HT1080 (cell line): ENCODE data around the gene SRGAP3. TPM values are rescaled to one million over a fixed set of nuclear protein-coding genes. Genes with fewer than 3 reads are reported as not detected.

ENCODE experiments used
- DNase-seq: peaks from one replicate; pipeline ENCODE4 v3.0.0-alpha.2; 2015; ENCODE audit warnings: low read depth
- total RNA-seq: library from RNA; depleted of rRNA; stranded (reverse); fragments of >200 nt; shearing (Covaris generic); gene quantifications from 2 replicates; pipeline ENCODE4 v1.2.3, GENCODE V29; 2014

Gene SRGAP3
- total RNA-seq, 1 experiment from 2014 or later = 0.69 TPM

DNA sequence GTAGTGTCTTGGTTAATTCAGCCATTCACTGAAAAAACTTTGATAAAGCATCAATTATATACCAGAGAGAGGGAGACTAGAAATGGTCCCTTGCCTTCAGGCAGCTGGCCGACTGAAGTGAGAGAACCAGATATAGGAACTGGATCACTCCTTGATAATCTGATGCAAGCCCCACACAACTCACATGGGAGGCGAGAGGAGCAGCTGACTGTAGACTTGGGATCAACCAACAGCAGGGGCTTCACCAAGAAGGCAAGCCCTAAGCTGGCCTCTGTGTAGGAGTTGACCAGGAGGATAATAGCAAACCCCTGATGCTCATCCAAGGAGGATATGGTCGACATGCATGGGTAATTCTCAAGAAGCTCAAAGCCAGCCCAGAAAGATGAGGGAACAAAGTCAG is 133.1 kb downstream of the SRGAP3 start:
- no peak for DNase-seq

DNA sequence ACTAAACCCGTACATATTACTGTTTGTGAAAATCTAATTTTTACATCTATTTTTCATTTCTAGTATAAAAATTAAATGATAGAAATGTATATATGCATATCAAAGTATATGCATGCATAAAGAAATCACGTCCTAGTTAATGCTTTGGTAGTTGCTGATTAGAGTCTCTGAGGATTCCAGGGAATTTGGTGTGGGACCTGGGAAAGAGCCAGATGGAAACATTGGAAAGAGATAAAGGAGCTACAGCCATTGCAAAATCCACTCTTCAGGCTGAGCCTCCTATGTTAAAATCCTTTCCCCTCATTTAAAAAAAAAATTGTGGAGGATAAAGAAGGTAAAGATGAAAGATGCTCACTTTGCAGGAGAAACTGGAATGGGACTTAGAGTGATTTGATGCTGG is 134.1 kb downstream of the SRGAP3 start:
- no peak for DNase-seq

- no peak for DNase-seq
These were observed 136.4 kb downstream of the SRGAP3 start for GRCh38 chr3:9113040-9113439.

DNA sequence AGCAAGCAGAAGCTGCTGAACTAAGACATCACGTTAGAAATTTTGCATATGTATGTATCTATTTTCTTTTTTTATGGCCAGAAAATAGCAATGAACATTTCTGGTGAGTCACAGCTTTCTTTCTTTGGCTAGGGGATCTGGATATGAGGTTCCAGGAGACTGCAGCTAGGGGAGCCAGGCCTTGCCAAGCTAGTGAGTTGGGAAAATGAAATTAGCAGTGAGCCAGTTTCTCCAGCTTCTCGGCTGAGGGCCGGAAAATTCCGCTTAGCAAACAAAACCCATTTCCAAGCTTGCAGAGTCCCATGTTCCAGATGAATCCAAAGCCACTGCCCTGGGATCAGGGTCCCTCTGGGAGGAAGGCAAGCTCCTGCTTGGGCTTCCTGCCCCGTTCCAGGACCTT is 137.6 kb downstream of the SRGAP3 start:
- DNase-seq = no peak

DNA sequence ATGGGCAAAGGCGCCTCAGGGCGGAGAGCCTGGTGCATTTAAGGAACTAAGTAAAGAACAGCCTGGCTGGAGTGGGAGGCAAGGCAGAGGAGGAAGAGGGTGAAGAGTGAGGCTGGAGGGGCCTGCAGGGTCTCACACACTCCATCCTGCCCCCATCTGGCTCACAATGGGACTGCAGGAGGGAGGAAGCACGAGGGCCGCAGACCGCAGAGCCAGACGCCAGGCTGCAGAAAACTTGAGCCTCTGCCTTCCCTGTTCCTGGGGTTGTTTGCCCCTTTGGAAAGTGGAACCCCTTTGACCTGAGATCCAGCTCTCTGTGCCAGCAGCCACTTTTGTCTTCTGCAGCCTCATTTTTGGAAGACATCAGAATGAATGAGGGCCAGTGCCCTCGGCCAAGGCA is 138.0 kb downstream of the SRGAP3 start:
- no peak for DNase-seq

DNA sequence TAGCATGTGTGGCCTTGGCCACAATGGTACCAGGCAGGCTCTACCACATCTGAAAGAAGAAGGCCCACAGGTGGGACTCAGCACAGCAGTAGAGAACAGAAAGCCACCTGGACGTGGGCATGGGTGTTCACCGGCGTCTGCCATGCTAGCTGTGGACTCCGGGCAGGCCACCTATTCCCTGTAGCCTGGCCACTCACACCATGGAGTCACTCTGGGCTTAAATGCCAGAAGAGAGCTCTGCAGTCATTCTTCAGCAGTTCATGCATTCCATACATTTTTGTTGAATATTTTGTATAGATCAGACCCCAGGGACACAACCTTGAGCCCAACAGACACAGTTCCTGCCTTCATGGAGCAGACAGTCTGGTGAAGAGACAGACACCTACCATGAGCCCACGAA is 138.6 kb downstream of the SRGAP3 start:
- DNase-seq = no peak

GRCh38 chr3:9110316-9110715 is 139.1 kb downstream of the SRGAP3 start:
- DNase-seq = no peak

- DNase-seq = no peak
These were observed 139.9 kb downstream of the SRGAP3 start for GRCh38 chr3:9109568-9109914.

DNA sequence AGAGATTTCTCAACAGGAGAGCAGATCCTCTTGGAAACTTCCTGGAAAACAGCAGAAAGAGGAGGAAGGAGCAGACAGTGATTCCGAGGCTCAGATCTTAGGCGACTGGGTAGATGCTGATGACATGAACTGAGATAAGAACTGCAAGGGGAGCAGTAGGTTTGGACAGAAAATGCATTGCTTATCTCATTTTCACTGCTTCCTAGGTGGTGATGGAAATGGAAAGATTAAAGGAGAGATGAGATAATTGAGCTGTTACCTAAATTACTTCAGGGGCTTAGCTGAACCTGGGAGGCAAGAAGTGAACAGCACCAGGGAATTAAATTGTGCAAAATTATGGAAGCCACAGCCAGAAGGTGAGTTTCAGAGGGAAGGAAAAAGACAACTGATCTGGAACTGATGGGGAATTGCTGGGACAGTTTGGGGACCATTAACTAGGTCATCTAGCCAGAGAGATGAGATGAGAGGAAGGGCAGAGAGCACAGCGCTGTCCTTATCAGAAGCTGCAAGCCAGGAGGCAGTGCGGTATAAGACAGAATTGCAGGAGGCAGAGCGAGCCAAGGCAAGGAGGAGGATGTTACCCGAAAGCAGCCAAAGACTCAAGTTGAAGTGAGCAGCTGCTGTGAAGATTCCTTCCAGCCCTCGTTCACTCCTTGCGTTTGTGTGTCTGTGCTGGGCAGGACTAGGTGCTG is 140.4 kb downstream of the SRGAP3 start:
- DNase-seq = no peak

DNA sequence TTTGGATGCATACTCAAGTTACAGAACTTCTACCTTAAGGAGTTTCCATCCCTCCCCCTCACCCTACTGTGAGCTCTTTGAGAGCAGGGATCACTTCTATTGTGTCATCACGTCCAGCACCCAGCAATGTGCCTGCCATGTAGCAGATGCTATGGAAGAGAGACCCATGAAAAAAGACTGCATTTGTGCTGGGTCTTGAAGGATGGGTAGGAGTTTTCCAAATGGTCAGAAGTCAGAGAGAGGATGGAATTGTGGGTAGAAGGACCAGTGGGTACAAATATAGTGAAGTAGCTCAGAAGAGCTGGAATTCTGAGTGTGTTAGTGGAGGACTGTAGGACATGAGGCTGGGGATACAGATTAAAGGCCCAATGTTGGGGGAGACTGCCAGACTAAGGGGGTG is 141.7 kb downstream of the SRGAP3 start:
- DNase-seq = no peak

- DNase-seq = no peak
These were observed 144.0 kb downstream of the SRGAP3 start for GRCh38 chr3:9105421-9105820.

- no peak for DNase-seq
These were observed 145.3 kb downstream of the SRGAP3 start for GRCh38 chr3:9104121-9104520.

GRCh38 chr3:9102240-9102981 is 147.0 kb downstream of the SRGAP3 start:
- no peak for DNase-seq

DNA sequence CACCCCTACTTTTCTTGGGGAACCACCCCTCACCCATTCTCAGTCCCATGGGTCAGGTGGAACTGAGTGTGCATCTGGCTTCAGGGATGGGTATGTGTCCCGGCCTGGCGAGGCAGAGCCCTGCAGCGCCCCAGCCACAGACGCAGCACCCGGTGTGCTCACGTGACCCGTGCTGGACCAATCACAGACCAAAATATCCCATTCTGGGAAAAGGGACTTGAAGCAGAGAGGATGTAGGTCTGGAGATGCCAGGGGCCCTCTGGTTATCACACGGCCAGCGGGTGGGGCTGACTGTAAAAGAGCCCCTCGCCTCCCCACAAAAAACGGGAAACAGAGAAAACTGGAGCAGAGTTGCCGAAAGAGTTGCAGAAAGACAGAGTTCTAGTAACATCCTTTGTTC is 148.2 kb downstream of the SRGAP3 start:
- DNase-seq = no peak

GRCh38 chr3:9100513-9100894 is 148.9 kb downstream of the SRGAP3 start:
- DNase-seq = no peak

DNA sequence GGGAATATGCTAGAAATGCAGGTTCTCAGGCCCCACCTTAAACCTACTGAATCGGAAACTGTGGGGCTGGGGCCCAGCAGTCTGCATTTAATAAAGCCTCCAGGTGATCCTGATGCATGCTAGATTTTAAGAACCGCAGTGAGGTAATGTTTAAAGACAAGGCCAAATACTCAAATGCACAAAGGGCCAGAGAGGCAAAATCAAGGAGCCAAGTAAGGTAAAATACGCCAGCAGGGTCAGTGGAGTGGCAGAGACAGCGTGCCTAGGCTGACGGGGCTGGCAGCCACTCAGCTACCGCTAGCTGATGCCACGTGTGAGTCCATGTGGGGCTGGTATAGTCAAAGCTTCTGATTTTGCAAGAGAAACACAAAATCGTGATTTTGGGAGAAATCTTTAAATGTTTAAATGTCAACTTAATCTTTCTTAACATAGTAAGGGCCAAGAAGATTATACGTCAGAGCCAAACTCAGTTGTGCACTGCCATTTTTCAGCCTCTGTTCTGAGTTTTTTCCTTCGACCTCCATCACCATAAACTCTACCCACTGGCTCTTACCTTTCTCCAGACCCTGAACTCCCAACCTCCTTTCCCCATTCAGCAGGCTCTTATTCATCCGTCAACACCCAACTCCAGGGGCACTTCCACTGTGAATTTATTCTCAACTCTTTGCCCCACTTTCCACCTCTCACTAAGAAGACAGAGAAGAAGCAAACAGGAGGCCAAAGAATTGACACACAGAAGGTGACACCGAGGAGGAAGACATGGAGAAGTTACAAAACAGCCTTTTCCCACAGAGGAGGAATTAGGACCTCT is 149.5 kb downstream of the SRGAP3 start:
- no peak for DNase-seq

DNA sequence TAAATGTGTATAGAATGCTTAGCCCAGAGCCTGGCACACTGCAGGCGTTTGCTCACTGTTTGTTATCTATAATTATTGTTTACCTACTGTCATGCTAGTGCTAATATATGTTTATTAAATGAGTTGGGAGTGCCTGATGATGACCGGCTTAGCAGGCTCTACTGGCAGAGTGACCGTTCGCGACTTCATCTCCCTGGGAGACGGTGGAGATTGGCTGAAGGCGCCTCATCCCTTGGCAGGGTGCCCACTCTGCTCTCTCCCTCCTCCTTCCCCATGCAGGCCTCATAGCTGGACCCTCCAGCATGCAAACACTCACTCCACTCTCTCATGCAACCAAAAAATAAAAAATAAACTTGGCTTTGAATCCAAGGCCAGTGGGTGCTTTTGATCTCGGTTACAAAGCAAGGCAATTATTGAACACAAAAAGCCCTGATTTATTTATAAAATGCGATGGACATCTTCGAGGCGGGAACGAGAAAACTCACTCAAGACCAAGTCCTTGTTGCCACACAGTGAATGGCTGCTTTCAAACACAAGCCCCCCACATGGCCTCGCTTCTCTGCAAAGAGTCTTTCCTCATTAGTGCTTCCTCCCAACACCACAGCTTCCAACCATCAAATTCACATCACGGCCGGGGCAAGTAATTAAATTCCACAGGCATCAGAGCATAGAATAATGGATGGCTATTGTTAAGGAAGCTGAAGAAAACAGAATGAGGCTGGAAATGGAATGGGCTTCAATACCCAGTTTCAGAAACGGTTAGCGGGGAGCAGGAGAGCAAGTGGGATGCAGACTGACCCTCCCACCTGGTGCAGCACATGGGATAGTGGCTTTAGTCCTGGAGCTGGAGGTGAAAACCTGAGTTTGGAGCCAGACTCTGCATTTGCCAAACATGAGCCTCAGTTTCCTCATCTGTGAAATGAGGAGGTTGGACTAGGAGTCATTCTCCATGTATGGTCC is 150.4 kb downstream of the SRGAP3 start:
- no peak for DNase-seq

DNA sequence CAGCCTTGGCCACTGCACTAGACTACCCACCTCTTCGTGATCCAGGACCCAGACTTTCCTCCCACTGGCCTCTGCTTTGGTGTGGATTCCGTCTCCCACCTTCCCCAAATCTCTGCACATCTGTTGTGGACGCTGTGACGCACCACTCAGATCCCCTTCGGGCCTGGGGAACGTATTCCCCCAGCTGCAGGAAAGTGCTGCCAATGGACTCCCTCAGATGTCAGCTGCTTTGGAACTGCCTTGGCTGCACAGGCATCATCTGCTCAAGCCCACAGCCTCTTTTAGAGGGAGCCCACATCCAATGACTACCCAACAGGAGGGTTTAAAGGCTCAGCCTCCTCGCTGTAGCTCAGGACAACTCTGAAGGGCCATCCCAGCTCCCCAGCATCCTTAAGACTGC is 152.0 kb downstream of the SRGAP3 start:
- DNase-seq = no peak

GRCh38 chr3:9091486-9092235 is 157.8 kb downstream of the SRGAP3 start:
- no peak for DNase-seq
